ENCODE measurements around the gene DICER1. TPM values are rescaled to one million over a fixed set of nuclear protein-coding genes. Genes with fewer than 3 reads are reported as not detected.
A peak's percentile ranks its signal among the peaks of the same experiment; 100 is the strongest.
"Not testable (repeated sequence)": the region's sequence is repeated elsewhere in the genome, so short reads cannot be mapped to it uniquely, and the experiment has no call there.

DICER1 gene
- total RNA-seq, 1 donor from 2014 or later: 57.7 TPM

DNA sequence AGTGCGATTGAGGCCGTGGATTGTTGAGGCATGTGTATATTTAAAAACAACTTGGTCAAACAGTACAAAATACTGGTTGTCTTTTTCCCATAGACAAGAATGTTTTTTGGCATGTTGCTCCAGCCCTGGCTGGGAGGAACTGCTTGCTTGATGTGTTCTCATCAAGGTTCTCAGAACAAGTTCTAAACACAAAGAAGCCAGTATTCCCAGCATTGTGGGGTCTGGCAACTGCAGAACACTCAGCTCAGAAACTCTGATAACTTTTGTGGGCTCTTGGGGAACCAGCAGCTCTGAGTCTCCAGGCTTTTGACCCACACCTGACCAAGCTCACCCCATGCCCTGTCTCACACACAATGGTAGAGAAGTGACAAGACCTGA is 27.1 kb upstream of the DICER1 start:
- no peak for ATAC-seq

DNA sequence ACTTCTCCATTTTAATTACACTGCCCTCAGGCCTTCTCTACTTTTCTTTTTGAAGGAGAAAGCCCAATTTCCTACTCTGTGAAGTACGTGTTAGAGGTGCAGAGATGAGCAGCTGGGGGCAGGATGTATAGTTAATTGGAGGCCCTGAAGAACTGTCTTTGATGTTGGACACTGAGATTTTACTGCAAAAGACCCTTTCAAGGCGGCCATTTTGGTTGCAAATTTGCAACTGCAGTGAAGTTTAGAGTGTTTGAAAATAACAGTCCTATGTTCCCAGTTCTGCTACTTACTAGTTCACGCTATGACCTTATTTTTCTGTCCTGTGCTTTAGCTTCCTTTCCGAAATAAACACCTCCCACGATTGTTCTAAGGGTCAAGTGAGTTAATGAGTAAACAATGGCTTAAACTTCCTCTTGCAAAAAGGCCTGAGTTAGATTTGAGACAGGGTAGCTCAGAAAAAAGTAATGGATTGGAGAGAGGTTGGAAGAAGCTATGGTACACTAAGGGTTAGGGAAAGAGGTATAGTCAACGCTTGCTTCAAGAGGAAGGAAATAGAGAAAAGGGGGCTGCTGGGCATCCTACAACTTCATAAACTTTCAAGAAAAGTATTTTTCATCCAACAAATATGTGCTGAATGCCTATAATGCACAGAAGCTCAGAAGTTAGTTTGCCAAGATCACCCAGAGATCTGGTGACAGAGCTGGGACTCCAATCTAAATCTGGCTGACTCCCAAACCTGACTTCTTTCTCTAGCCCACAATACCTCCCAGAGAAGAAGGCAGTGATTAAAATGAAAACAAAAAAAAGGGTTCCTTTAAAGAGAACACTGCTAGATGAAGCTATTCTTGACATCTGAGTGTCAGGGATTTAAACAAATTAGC is 26.4 kb upstream of the DICER1 start:
- ATAC-seq: no peak

DNA sequence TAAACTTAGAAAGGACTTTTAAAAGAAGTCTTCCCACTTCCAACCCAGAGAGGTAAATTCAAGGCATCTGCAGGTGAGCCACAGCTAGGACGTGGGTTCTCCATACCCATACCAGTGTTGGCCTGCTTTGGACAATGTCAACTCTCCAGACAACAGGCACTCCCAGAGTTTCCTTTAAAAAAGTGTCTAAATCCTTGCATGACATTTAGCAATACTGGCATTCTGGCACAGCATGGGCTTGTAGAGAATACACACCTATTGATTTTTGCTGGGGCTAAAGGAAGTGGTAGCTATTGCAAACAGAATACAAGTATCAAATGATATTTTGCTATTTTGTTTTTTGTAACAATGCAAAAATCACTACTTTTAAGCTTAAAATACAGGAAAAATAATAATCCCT is 25.8 kb upstream of the DICER1 start:
- ATAC-seq: no peak

DNA sequence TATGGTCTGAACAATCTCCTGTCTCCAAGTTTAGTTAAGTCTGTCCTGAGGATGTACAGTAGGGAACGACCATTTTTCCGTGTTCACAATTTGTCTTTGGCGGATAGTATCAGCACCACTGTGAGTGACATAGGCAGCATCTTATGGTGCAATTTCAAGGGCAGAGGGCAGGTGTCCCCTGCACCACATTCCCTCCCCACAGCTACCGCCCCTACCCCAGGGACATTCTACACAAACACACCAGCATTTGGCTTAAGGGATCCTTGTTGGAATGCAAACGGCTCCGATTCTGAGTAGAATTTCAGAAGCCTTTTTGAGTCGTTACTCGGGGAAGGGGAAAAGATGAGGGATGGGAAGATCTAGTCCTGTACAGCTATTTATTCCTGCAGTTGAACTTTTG is 25.1 kb upstream of the DICER1 start:
- ATAC-seq: no peak

GRCh38 chr14:95180966-95181741 is 23.8 kb upstream of the DICER1 start:
- no peak for ATAC-seq

GRCh38 chr14:95175670-95176069 is 18.3 kb upstream of the DICER1 start:
- ATAC-seq: not testable (repeated sequence)

- no peak for ATAC-seq
Observed at GRCh38 chr14:95174184-95174792, 17.0 kb upstream of the DICER1 start.

- peak; percentile 26 for ATAC-seq
Observed at GRCh38 chr14:95173518-95173917, 16.2 kb upstream of the DICER1 start.

DNA sequence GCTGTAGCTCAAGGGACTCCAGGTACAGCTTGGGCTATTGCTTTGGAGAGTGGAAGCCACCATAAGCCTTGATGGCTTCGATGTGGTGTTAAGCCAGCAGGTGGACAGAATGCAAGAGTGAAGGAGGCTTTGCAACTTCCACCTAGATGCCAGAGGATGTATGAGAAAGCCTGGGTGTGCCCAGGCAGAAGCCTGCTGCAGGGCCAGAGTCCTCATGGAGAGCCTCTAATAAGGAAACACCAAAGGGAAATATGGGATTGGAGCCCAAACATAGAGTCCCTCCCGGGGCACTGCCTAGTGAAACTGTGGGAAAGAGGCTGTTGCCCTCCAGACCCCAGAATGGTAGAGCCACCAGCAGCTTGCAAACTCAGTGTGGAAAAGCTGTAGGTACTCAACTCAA is 9.8 kb upstream of the DICER1 start:
- ATAC-seq: no peak

DNA sequence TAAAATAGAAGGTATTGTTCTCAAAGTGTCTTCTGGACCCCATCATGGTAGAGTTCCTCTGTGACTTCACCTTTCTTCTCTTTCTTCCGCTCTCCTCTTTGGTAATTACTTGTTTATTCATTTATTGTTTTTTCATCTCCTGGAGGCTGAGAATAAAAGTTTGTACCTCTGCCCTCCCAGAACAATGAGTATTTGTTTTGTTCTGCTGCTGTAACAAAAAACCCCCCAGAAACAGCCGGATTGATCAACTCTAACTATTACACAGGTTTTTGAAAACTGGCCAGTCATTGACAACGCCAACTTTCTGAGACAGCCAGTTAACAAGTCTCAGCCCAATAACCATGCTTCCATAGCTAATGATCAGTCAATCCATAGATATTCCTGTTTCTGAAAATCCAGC is 8.2 kb upstream of the DICER1 start:
- ATAC-seq: no peak

GRCh38 chr14:95164506-95164905 is 7.2 kb upstream of the DICER1 start:
- peak; percentile 71 for ATAC-seq

GRCh38 chr14:95163666-95164065 is 6.3 kb upstream of the DICER1 start:
- ATAC-seq: no peak

GRCh38 chr14:95163132-95163531 is 5.8 kb upstream of the DICER1 start:
- ATAC-seq: no peak

DNA sequence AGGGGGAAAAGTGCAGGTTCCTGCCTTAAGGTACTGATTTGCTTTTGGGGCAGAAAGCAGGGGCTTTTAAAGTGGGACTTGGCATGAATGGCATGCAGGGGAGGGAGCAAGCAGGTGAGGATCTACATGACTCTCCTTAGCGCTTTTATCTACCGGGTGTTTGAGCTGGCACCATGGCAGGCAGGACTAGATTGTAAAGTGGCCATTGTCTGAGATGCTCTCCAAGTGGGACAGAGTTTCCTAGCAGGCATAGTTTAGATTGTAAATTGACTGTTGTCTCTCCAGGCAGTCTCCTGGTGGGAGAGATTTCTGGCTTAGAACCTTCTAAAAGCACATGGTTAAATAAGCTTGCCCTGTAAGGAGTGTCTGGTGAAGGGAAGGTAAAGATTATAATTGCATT is 5.3 kb upstream of the DICER1 start:
- ATAC-seq: no peak

GRCh38 chr14:95157048-95157326 is 342 bp downstream of the DICER1 start:
- no peak for ATAC-seq

DNA sequence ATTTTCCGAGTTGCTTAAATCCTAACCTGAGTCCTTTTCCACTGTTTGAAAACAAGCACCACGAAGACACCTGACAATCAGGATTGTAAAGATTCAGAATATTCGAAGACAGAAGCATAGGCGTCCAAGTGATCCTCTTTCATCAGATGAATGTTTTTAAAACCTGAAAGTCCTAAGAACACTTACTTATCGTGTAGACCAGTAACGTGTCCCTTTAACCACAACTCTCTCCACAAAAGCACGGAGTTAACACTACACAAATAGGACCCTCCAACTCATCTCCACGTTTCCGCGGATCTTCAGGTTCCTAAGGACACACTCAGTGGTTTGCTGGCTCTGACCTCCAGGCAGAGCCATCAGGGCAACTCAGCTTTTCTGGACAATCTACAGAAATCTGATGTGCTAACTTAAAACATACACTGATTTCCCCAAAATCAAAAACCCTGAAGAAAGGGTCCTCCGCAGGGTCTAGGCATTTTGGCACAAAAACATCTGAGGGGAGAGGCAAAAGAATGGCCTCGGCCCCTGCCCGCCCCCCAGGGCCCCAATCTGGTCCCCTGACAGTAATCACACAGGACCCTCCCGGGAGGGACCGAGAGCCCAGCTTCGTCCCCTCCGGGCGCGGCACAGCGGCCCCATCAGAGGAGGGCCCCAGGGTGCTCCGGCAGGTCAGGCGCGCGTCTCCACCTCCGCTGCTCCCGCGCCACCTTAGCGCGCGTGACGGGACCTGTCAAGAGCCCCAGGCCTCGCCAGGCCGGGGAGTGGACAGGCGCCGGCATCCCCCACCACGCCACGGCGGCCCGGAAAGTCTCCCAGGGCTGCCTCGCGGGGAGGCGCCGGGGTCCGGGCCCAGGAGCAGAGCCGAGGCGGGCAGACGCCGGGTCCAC is 925 bp downstream of the DICER1 start:
- ATAC-seq: peak; percentile 43

DNA sequence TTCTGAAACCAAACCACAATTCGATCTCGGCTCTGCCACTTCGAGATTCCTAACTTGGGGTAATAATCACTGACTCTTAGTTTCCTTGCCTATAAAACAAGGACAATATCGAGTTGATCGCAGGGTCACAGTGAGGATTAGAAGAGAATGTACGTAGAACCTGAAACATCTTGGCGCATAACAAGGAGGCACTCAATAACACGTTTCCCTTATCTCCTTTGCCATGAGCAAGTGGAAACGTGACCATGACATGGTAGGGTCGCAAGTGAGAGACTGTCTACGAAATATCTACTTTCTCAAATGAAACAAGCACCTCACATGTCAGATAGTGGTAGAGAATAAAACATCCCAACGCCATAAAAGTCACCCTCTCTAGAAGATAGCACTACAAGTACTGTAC is 2.3 kb downstream of the DICER1 start:
- no peak for ATAC-seq

DNA sequence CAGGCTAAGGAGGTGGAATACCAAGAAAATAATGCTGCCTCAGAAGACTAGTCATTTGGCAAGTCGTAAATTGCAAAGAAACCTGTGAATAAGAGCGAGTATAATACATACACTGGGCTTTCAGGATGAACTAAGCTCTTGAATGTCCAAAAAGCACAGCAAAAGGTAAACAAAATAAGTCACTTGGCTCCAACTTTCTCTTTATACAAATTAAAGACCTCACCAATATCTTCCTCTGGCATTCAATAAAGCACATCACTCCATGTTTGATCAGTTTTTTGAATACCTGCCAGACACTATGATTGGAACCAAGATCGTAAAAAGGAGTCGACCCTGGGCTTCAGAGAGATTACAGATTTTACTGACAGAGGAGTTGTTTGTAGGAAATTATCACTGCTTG is 3.5 kb downstream of the DICER1 start:
- ATAC-seq: no peak

DNA sequence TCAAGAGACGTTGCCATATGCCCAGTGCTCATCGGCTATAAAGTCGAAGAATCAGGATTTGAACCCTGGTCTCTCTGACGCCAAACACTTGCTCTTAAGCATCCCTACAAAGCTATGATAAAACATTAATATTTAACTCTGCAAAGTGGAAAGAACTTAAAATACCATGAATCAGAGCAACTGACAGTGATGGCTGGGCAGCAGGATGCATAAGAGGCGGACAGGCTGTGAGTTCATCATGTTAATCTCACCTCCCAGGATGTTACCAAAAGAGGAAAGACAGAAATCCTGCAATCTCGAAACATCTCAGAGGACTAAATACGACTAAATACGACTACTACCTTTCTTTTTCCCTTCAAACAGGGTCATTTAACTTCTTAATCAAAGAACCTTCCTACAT is 5.8 kb downstream of the DICER1 start:
- ATAC-seq: no peak

GRCh38 chr14:95150910-95151309 is 6.4 kb downstream of the DICER1 start:
- ATAC-seq: no peak

GRCh38 chr14:95149441-95149840 is 7.9 kb downstream of the DICER1 start:
- no peak for ATAC-seq

GRCh38 chr14:95147597-95147996 is 9.7 kb downstream of the DICER1 start:
- no peak for ATAC-seq

Measured in esophagus mucosa (tissue), 1 donor.